GM12864 (cell line): Measurements from ENCODE around the gene GP5.

Source experiments
- DNase-seq: peaks from one replicate; pipeline ENCODE4 v3.0.0-alpha.2; 2011; ENCODE audit warnings: low read depth
- H3K4me3 ChIP-seq: 2 replicates; pipeline ENCODE4 v1.5.1; 2011; ENCODE audit warnings: mild to moderate bottlenecking, low read depth, low read length, control low read depth
- CTCF ChIP-seq: IDR thresholded peaks from 2 replicates; pipeline ENCODE4 v1.5.1; 2011; ENCODE audit warnings: low read depth, mild to moderate bottlenecking, moderate library complexity, low read length, control low read depth, inconsistent platforms; ENCODE audit errors: missing control alignments

The GP5 gene

GRCh38 chr3:194365978-194366490 is 33.0 kb downstream of the GP5 start:
- no peak overlapping the region for H3K4me3 ChIP-seq
- no peak for TF ChIP-seq CTCF
- no peak for DNase-seq

- no peak for TF ChIP-seq CTCF
- H3K4me3 ChIP-seq: no peak overlapping the region
- DNase-seq: no peak
These were observed 33.5 kb downstream of the GP5 start for GRCh38 chr3:194365526-194365925.

DNA sequence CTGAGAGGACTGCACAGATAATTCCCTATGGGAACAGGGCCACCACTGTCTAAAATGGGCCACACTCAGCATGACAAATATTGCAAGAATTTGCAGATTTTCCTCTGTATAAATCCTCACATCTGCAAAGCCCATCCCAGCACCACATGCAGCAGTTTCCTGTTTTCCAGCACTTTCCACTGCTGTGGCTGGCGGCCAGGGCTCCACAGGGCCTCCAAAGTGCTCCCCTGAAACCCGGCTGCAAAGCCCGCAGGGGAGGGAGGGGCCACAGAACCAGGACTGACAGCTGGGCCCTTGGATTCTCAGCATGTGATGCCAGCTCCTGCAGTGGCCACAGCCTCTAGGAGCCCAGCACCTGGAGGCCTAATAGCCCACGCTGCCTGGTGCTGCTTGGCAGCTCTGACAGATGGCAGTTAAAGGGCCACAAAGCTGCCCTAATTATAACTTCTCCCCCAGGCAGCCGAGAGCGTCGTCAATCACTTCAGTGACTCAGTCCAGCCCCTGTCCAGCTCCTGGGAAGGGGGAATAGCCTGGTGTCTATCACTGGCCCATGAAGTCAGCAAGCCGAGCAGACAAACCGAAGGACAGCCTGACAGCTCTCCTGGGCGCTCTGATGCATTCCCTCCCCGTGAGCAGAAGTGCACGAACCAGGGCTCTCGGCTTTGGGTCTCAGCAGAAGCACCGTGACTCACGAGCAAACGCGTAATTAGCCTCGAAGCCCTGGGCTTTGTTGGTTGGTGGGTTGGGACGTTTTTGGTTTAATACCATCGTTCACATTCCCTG is 34.2 kb downstream of the GP5 start:
- no peak overlapping the region for H3K4me3 ChIP-seq
- no peak for DNase-seq
- no peak for TF ChIP-seq CTCF

- H3K4me3 ChIP-seq: no peak overlapping the region
- TF ChIP-seq CTCF: no peak
These were observed 34.8 kb downstream of the GP5 start for GRCh38 chr3:194364314-194364651.

GRCh38 chr3:194360568-194360967 is 38.5 kb downstream of the GP5 start:
- no peak overlapping the region for H3K4me3 ChIP-seq
- DNase-seq: no peak
- no peak for TF ChIP-seq CTCF

More at GRCh38 chr3:194364314-194364651, 34.8 kb downstream of the GP5 start:
- no peak for DNase-seq

DNA sequence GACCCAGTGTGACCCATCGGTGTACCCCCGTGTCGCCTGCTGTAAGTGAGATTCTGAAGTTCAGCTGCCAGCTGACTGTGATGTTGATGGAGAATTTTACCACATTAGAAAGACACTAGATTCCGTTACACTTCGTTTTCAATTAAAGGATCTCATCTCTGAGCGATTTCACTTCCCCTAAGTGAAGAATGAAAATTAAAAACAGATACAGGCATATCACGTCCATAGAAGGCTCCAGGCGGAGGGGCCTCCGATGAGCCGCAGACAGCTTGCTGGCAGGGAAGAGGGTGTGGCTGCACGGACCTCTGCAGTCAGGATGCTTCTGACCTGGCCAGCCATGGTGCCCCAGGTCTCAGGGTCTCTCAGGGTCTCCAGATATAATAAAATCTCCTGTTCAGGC is 41.4 kb downstream of the GP5 start:
- DNase-seq: no peak
- no peak overlapping the region for H3K4me3 ChIP-seq
- TF ChIP-seq CTCF: no peak

DNA sequence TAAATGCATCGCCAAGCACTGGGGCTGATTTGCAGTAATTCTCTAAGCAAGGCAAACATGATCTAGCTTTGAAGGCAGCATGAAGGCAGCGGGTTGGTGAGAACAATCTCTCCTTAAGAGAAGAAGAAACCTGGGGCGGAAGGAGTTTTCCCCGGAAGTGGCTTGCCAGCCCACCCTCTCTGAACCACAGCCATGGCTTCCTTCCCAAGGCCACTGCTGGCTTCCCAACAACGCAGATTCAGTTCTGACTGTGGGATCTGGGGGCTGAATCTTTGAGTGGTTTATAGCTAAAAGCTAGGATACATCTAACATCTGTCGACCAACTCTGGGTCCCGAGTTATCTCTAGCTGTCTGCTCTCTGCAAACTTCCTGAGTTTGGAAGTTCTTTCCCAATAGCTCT is 43.7 kb downstream of the GP5 start:
- no peak for TF ChIP-seq CTCF
- no peak for DNase-seq
- H3K4me3 ChIP-seq: no peak overlapping the region
